ENCODE results near the gene GDPD5.

DNA sequence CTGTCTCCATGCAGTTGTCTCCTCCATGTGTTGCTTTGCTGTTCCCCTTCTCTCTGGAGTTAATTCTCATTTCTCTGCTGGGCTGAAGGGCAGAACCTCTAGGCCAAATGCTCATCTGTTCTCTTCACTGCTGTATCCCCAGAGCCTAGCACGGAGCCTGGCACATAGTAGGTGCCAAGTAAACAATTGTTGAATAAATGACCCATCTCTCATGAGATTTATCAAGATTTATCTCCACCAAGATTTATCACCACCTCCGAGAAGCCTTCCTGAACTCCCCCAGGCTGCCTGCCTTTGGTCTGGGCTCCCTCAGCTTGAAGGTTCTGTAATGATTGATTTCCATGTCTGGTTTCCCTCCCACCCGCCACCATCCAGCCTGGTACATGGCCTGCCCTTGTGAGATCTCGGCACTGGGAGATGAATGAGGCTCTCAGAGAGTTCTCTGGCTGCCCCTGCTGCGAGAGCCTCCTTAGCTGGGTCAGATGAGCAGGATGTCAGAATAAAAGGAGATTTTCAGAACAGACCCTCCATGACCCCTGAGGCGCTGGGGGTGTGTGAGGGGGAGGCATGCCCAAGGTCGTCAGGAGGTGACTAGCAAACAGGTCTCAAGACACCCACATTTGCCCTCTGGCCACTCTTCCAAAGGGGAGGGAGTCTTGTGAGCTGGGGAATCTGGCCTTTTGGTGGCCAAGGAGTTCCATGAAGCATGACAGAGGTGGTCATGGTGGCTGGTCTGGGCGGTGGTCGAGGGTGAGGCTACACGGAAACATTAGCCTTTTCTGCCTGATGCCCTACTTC lies 2.4 kb upstream of the GDPD5 start:
- TF ChIP-seq, protein P1, sequence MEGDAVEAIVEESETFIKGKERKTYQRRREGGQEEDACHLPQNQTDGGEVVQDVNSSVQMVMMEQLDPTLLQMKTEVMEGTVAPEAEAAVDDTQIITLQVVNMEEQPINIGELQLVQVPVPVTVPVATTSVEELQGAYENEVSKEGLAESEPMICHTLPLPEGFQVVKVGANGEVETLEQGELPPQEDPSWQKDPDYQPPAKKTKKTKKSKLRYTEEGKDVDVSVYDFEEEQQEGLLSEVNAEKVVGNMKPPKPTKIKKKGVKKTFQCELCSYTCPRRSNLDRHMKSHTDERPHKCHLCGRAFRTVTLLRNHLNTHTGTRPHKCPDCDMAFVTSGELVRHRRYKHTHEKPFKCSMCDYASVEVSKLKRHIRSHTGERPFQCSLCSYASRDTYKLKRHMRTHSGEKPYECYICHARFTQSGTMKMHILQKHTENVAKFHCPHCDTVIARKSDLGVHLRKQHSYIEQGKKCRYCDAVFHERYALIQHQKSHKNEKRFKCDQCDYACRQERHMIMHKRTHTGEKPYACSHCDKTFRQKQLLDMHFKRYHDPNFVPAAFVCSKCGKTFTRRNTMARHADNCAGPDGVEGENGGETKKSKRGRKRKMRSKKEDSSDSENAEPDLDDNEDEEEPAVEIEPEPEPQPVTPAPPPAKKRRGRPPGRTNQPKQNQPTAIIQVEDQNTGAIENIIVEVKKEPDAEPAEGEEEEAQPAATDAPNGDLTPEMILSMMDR (IDR thresholded peaks at IDR 0.05; ENCODE audit: extremely low read depth in 1 of 2, insufficient read depth in 1 of 2, low read depth in 1 of 2, low read length in 2 of 2), result no peak
- TF ChIP-seq EZH2 (IDR thresholded peaks at IDR 0.05; ENCODE audit: borderline replicate concordance, low read depth, low read length, severe bottlenecking) (no peak), POLR2AphosphoS5 (IDR thresholded peaks at IDR 0.05; ENCODE audit: insufficient read depth, low read depth, low read length) (no peak), POLR2A (IDR thresholded peaks at IDR 0.05; ENCODE audit: low read depth, low read length) (no peak)

All from endothelial cell of umbilical vein (primary cell).